HepG2 (cell line): Measurements from ENCODE around the gene TMEM50B. TPM values are rescaled to one million over a fixed set of nuclear protein-coding genes. Genes with fewer than 3 reads are reported as not detected.

Experiments
- ARID2 ChIP-seq: sonication (generic); formaldehyde crosslinking; IDR thresholded peaks from 2 replicates; pipeline ENCODE4 v1.8.1; 2022; ENCODE audit warnings: mild to moderate bottlenecking, missing genetic modification reagents, borderline replicate concordance
- ATM ChIP-seq: fragments of 450-650 bp; IDR thresholded peaks from 2 replicates; pipeline ENCODE4 v1.7.1; 2017; ENCODE audit warnings: mild to moderate bottlenecking, borderline replicate concordance
- CREM ChIP-seq, 2 experiments: sonication (generic) in 1 of 2; formaldehyde crosslinking in 1 of 2; IDR thresholded peaks; 2 replicates each; pipeline versions ENCODE4 v1.4.0 to v1.6.1; 2016 to 2020; ENCODE audit warnings: antibody characterized with exemption in 1 of 2, mild to moderate bottlenecking in 1 of 2, missing genetic modification reagents in 1 of 2
- DNMT3B ChIP-seq: conservative IDR thresholded peaks from 2 replicates; pipeline ENCODE4 v1.6.1; 2016; ENCODE audit warnings: missing biosample characterization, control low read depth
- DPF2 ChIP-seq: sonication (generic); formaldehyde crosslinking; IDR thresholded peaks from 2 replicates; pipeline ENCODE4 v1.4.0; 2020; ENCODE audit warnings: mild to moderate bottlenecking, low read depth, missing genetic modification reagents, borderline replicate concordance
- HMG20B ChIP-seq: conservative IDR thresholded peaks from 2 replicates; pipeline ENCODE4 v1.6.1; 2016; ENCODE audit warnings: missing genetic modification reagents, missing compliant biosample characterization
- HOXA9 ChIP-seq: sonication (generic); formaldehyde crosslinking; IDR thresholded peaks from 2 replicates; pipeline ENCODE4 v1.8.1; 2022; ENCODE audit warnings: missing genetic modification reagents, mild to moderate bottlenecking, moderate library complexity, borderline replicate concordance
- JUNB ChIP-seq: sonication (generic); formaldehyde crosslinking; IDR thresholded peaks from 2 replicates; pipeline ENCODE4 v1.8.0; 2022; ENCODE audit warnings: missing genetic modification reagents, mild to moderate bottlenecking, borderline replicate concordance
- KLF15 ChIP-seq: sonication (generic); formaldehyde crosslinking; IDR thresholded peaks from 2 replicates; pipeline ENCODE4 v1.8.1; 2023; ENCODE audit warnings: borderline replicate concordance, mild to moderate bottlenecking, inconsistent platforms, missing genetic modification reagents, mixed read lengths
- MATR3 ChIP-seq: sonication (generic); formaldehyde crosslinking; IDR thresholded peaks from 2 replicates; pipeline ENCODE4 v1.4.0; 2020; ENCODE audit warnings: missing genetic modification reagents
- MBD4 ChIP-seq: IDR thresholded peaks from 2 replicates; pipeline ENCODE4 v1.6.1; 2012; ENCODE audit warnings: low read length, inconsistent platforms, borderline replicate concordance
- MED1 ChIP-seq: sonication (generic); formaldehyde crosslinking; IDR thresholded peaks from 2 replicates; pipeline ENCODE4 v1.4.0; 2020; ENCODE audit warnings: missing genetic modification reagents
- MEF2D ChIP-seq: sonication (generic); formaldehyde crosslinking; IDR thresholded peaks from 2 replicates; pipeline ENCODE4 v1.5.1; 2020; ENCODE audit warnings: mild to moderate bottlenecking, missing genetic modification reagents
- NR2C2 ChIP-seq: sonication (generic); formaldehyde crosslinking; IDR thresholded peaks from 2 replicates; pipeline ENCODE4 v1.4.0; 2020; ENCODE audit warnings: missing genetic modification reagents, mild to moderate bottlenecking, moderate library complexity, borderline replicate concordance
- RBFOX2 ChIP-seq: fragments of 200-400 bp; formaldehyde crosslinking; IDR thresholded peaks from 2 replicates; pipeline ENCODE4 v1.6.1; 2017; ENCODE audit warnings: low read depth, mild to moderate bottlenecking, low read length
- RBM22 ChIP-seq: fragments of 200-400 bp; formaldehyde crosslinking; optimal IDR thresholded peaks from 2 replicates; pipeline ENCODE3; 2017; ENCODE audit warnings: mild to moderate bottlenecking, low read length, moderate library complexity
- SRSF9 ChIP-seq: fragments of 200-400 bp; formaldehyde crosslinking; IDR thresholded peaks from 2 replicates; pipeline ENCODE4 v1.6.1; 2018; ENCODE audit warnings: borderline replicate concordance, mild to moderate bottlenecking, low read depth, low read length; ENCODE audit not compliant: insufficient read depth, poor library complexity, severe bottlenecking
- TEAD3 ChIP-seq: optimal IDR thresholded peaks from 2 replicates; pipeline ENCODE3; 2016; ENCODE audit warnings: borderline replicate concordance
- THAP11 ChIP-seq: IDR thresholded peaks from 2 replicates; pipeline ENCODE4 v1.6.1; 2016; ENCODE audit warnings: missing biosample characterization, missing genetic modification reagents
- TOPORS ChIP-seq: sonication (generic); formaldehyde crosslinking; IDR thresholded peaks from 2 replicates; pipeline ENCODE4 v1.8.0; 2023; ENCODE audit warnings: mild to moderate bottlenecking, missing genetic modification reagents
- TSC22D2 ChIP-seq: sonication (generic); formaldehyde crosslinking; IDR thresholded peaks from 2 replicates; pipeline ENCODE4 v1.5.1; 2020; ENCODE audit warnings: missing genetic modification reagents, mild to moderate bottlenecking, borderline replicate concordance
- ZNF205 ChIP-seq: IDR thresholded peaks from 2 replicates; pipeline ENCODE4 v1.6.1; 2018; ENCODE audit warnings: missing biosample characterization, missing genetic modification reagents
- ZNF468 ChIP-seq: sonication (generic); formaldehyde crosslinking; IDR thresholded peaks from 2 replicates; pipeline ENCODE4 v1.8.0; 2022; ENCODE audit warnings: mild to moderate bottlenecking, moderate library complexity, missing genetic modification reagents
- ZNF777 ChIP-seq: sonication (generic); formaldehyde crosslinking; IDR thresholded peaks from 2 replicates; pipeline ENCODE4 v1.4.0; 2020; ENCODE audit warnings: missing genetic modification reagents
- polyA plus RNA-seq, 8 experiments: library from polyadenylated mRNA; depleted of rRNA in 3 of 8; stranded (reverse) in 7 of 8; unstranded in 1 of 8; fragments of >200 nt; fragmentation: Illumina TruSeq in 4 of 8; extraction: Trizol in 4 of 8; gene quantifications; 2 replicates each; pipeline versions ENCODE4 v1.2.1 to v1.2.3, GENCODE V29; 2011 to 2016; ENCODE audit warnings: low read depth in 4 of 8, missing spikeins in 1 of 8, mixed read lengths in 1 of 8; ENCODE audit not compliant: insufficient read depth in 1 of 8
- total RNA-seq, 5 experiments: library from RNA; depleted of rRNA; stranded (reverse); fragments of >200 nt; fragmentation: Illumina TruSeq; extraction: Trizol; gene quantifications; 2 replicates each; pipeline ENCODE4 v1.2.3, GENCODE V29; 2016; ENCODE audit warnings: low read depth in 1 of 5
- TF ChIP-seq, protein P1 (sequence below): sonication (generic); formaldehyde crosslinking; IDR thresholded peaks from 2 replicates; pipeline ENCODE4 v1.4.0; 2020; ENCODE audit warnings: low read depth, mild to moderate bottlenecking, missing genetic modification reagents
- TF ChIP-seq, protein P2 (sequence below): sonication (generic); formaldehyde crosslinking; IDR thresholded peaks from 2 replicates; pipeline ENCODE4 v1.8.0; 2022; ENCODE audit warnings: mild to moderate bottlenecking, missing genetic modification reagents; ENCODE audit not compliant: insufficient replicate concordance
- TF ChIP-seq, protein P3 (sequence below): sonication (generic); formaldehyde crosslinking; IDR thresholded peaks from 2 replicates; pipeline ENCODE4 v1.8.1; 2023; ENCODE audit warnings: mild to moderate bottlenecking, moderate library complexity, missing genetic modification reagents

The TMEM50B gene
- total and polyA plus RNA-seq, 2 of the 13 experiments (the other 11 are each of a cell fraction or from before 2014, with no cell fraction given): 29.9 to 46.3 TPM

DNA sequence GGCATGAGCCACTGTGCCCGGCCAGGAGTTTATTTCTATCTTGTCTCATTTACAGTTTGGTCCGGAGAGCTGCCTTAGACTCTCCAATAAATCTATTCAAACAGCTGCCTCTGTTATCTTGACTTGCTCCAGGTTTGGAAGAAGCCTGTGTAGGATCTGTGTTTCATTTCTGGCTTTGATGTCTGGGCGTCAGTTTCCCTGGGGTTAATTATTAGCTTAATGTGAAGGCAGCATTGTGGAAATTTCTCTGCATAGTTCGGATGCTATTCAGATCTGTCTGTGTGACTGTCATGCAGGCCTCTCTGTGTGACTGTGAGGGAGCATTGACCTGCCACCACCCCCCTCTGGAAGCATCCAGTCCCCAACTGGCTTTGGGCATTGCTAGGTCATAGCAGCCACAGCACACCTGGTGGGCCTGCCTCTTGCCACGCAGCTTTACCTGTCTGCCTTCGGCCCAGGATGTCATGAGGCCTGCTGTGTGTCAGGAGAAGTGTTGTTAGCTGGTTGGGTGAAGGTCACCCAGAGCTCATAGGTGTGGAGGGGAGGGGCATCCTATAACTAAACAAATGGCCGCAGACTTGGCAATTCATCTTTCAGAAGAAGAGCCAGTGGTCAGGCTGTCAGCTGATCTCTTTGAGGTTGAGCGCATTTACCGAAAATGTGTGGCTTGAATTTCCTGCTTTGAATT, 66.8 kb downstream of the TMEM50B start (continued):
- TF ChIP-seq, protein P1, sequence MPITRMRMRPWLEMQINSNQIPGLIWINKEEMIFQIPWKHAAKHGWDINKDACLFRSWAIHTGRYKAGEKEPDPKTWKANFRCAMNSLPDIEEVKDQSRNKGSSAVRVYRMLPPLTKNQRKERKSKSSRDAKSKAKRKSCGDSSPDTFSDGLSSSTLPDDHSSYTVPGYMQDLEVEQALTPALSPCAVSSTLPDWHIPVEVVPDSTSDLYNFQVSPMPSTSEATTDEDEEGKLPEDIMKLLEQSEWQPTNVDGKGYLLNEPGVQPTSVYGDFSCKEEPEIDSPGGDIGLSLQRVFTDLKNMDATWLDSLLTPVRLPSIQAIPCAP: no peak
- TF ChIP-seq RBM22 (no peak), TSC22D2 (CRISPR knock-in tag) (no peak), THAP11 (CRISPR knock-in tag) (peak; percentile 38), RBFOX2 (0 out of 2 replicates have a peak, but pooled peaks have one; percentile 17), HOXA9 (CRISPR knock-in tag) (no peak), DNMT3B (no peak), ZNF205 (CRISPR knock-in tag) (peak; percentile 70; the same call in 1 of the 2 replicates), NR2C2 (CRISPR knock-in tag) (0 out of 2 replicates have a peak, but pooled peaks have one; percentile 41), MBD4 (no peak), ARID2 (CRISPR knock-in tag) (no peak), ZNF468 (no peak), MEF2D (peak; percentile 86), ZNF777 (CRISPR knock-in tag) (no peak), KLF15 (no peak), CREM (IDR thresholded peaks at IDR 0.05) (peak; percentile 67), CREM (CRISPR knock-in tag; IDR thresholded peaks at IDR 0.05) (no peak), DPF2 (CRISPR knock-in tag) (no peak), TEAD3 (CRISPR knock-in tag) (peak; percentile 90), MED1 (CRISPR knock-in tag) (peak; percentile 60), HMG20B (CRISPR knock-in tag) (peak; percentile 41; the same call in 1 of the 2 replicates), JUNB (no peak), SRSF9 (no peak), TOPORS (CRISPR knock-in tag) (0 out of 2 replicates have a peak, but pooled peaks have one; percentile 35), MATR3 (CRISPR knock-in tag) (no peak), ATM (no peak)
- TF ChIP-seq, protein P2, sequence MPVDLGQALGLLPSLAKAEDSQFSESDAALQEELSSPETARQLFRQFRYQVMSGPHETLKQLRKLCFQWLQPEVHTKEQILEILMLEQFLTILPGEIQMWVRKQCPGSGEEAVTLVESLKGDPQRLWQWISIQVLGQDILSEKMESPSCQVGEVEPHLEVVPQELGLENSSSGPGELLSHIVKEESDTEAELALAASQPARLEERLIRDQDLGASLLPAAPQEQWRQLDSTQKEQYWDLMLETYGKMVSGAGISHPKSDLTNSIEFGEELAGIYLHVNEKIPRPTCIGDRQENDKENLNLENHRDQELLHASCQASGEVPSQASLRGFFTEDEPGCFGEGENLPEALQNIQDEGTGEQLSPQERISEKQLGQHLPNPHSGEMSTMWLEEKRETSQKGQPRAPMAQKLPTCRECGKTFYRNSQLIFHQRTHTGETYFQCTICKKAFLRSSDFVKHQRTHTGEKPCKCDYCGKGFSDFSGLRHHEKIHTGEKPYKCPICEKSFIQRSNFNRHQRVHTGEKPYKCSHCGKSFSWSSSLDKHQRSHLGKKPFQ: no peak
- TF ChIP-seq, protein P3, sequence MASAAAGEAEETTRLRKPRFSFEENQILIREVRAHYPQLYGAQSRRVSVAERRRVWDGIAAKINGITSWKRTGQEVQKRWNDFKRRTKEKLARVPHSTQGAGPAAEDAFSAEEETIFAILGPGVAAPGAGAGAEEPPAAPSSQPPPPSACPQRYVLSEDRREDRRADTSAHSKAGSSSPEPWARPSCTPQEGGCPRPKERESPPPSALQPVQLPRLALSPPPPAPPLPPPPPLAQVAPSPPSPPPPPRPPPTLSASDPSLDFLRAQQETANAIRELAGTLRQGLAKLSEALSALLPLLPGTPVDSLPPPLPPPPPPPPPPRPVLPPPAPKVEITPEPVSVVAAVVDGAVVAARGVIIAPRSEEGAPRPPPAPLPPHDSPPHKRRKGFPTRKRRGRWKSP (CRISPR knock-in tag): 0 out of 2 replicates have a peak, but pooled peaks have one; percentile 38
